ENCODE measurements around the gene CIRBP.

The CIRBP gene

GRCh38 chr19:1269065-1269477 is at the start of gene CIRBP:
Gene CIRBP, plus strand, starts transcription at chr19:1269332. Its CDS starts 1,602 bp downstream, at chr19:1270934.
- TF ChIP-seq CTCF (conservative IDR thresholded peaks at IDR 0.05; ENCODE audit: low read depth, low read length): no peak
- peak; percentile 95 for DNase-seq (ENCODE audit: low read depth)
- H3K4me3 ChIP-seq (ENCODE audit: low read length): peak within 1 kb of the TSS; percentile 69

GRCh38 chr19:1219786-1220476 is 49.2 kb upstream of the CIRBP start:
- no peak for DNase-seq (ENCODE audit: low read depth)

GRCh38 chr19:1220477-1220930 is 48.6 kb upstream of the CIRBP start:
- no peak for TF ChIP-seq CTCF (conservative IDR thresholded peaks at IDR 0.05; ENCODE audit: low read depth, low read length)
- no peak overlapping the region for H3K4me3 ChIP-seq (ENCODE audit: low read length)
- no peak for DNase-seq (ENCODE audit: low read depth)

More at GRCh38 chr19:1219786-1220476, 49.2 kb upstream of the CIRBP start:
- TF ChIP-seq CTCF (conservative IDR thresholded peaks at IDR 0.05; ENCODE audit: low read depth, low read length): no peak
- H3K4me3 ChIP-seq (ENCODE audit: low read length): no peak overlapping the region

- no peak overlapping the region for H3K4me3 ChIP-seq (ENCODE audit: low read length)
- DNase-seq (ENCODE audit: low read depth): no peak
- peak; percentile 74 for TF ChIP-seq CTCF (conservative IDR thresholded peaks at IDR 0.05; ENCODE audit: low read depth, low read length)
Measured at GRCh38 chr19:1220976-1221903, 47.9 kb upstream of the CIRBP start.

GRCh38 chr19:1221904-1222255 is 47.3 kb upstream of the CIRBP start:
- no peak for DNase-seq (ENCODE audit: low read depth)
- H3K4me3 ChIP-seq (ENCODE audit: low read length): no peak overlapping the region
- TF ChIP-seq CTCF (conservative IDR thresholded peaks at IDR 0.05; ENCODE audit: low read depth, low read length): no peak

GRCh38 chr19:1222394-1222793 is 46.7 kb upstream of the CIRBP start:
- peak; percentile 28 for TF ChIP-seq CTCF (conservative IDR thresholded peaks at IDR 0.05; ENCODE audit: low read depth, low read length)
- no peak for DNase-seq (ENCODE audit: low read depth)
- no peak overlapping the region for H3K4me3 ChIP-seq (ENCODE audit: low read length)
